Small intestine (tissue), 7 donors: ENCODE results near the gene PAQR7. TPM values are rescaled to one million over a fixed set of nuclear protein-coding genes. Genes with fewer than 3 reads are reported as not detected.

ENCODE experiments used
- DNase-seq, 2 donors: peaks; one replicate each; pipeline versions ENCODE4 v3.0.0 to v3.0.0-alpha.2; 2013
- FAIRE-seq: peaks from 2 replicates; lab custom pipeline; 2012; peaks lifted over from hg19 to GRCh38; lab: Jason Lieb, UNC
- H3K27ac ChIP-seq, 3 donors: one replicate each; pipeline ENCODE4 v1.5.1; 2013; ENCODE audit warnings: low read length in 2 of 3, mild to moderate bottlenecking in 2 of 3, control low read depth in 1 of 3, inconsistent platforms in 1 of 3, low read depth in 1 of 3, moderate library complexity in 1 of 3
- H3K27me3 ChIP-seq, 3 donors: one replicate each; pipeline ENCODE4 v1.6.1; 2013; ENCODE audit warnings: low read length in 3 of 3, inconsistent platforms in 1 of 3; ENCODE audit not compliant: control insufficient read depth in 3 of 3, insufficient read depth in 3 of 3
- H3K36me3 ChIP-seq, 3 donors: one replicate each; pipeline ENCODE4 v1.6.1; 2013; ENCODE audit warnings: low read length in 3 of 3, inconsistent platforms in 1 of 3, low read depth in 1 of 3, mild to moderate bottlenecking in 1 of 3, moderate library complexity in 1 of 3; ENCODE audit not compliant: control insufficient read depth in 3 of 3, insufficient read depth in 2 of 3
- H3K4me1 ChIP-seq, 3 donors: one replicate each; pipeline ENCODE4 v1.6.1; 2013; ENCODE audit warnings: low read length in 2 of 3, inconsistent platforms in 1 of 3, low read depth in 1 of 3, mild to moderate bottlenecking in 1 of 3, moderate library complexity in 1 of 3; ENCODE audit not compliant: control insufficient read depth in 3 of 3, insufficient read depth in 2 of 3
- H3K4me3 ChIP-seq, 3 donors: one replicate each; pipeline ENCODE4 v1.5.1; 2013; ENCODE audit warnings: low read length in 3 of 3, control low read depth in 1 of 3, inconsistent platforms in 1 of 3, low read depth in 1 of 3, mild to moderate bottlenecking in 1 of 3, moderate library complexity in 1 of 3
- H3K9me3 ChIP-seq, 2 donors: one replicate each; pipeline ENCODE4 v1.6.1; 2013; ENCODE audit warnings: low read depth in 1 of 2, low read length in 1 of 2; ENCODE audit not compliant: control insufficient read depth in 2 of 2, insufficient read depth in 1 of 2
- WGBS, 3 donors: extraction: QIAGEN DNeasy Blood & Tissue Kit; methylation state at CpG; one replicate each; pipeline ENCODE4 v1.1.7; 2013; 5-methylcytosine and 5-hydroxymethylcytosine counted together
- polyA plus RNA-seq, 4 donors: library from polyadenylated mRNA; stranded (reverse) in 3 of 4; unstranded in 1 of 4; fragments of 200-250 nt in 3 of 4; fragments of 120-200 nt in 1 of 4; gene quantifications; one replicate each; pipeline versions ENCODE4 v1.2.1 to v1.2.3, GENCODE V29; 2013
- donor health status: healthy with polysubstance abuse.
- donor health status: control.
- donor health status: control.
- donor health status: Bipolar disorder and iron deficiency.
- donor health status: healthy.

The PAQR7 gene
- polyA plus RNA-seq, 4 donors, result 10.2 to 53.9 (median 27.2) TPM

- DNase-seq (no peak), FAIRE-seq (no peak)
- peaks cover 11 to 66% (median 14%) of the 10 kb centered on the region in 3 donors for H3K4me1 ChIP-seq
- WGBS, 3 donors, result 25 to 37% (median 28%) methylated on average over 8 of the region's 8 CpGs
- H3K4me3 ChIP-seq, result peak overlapping the region; percentile 41 to 73 (median 72)
- H3K27ac ChIP-seq, result peak overlapping the region; percentile 65 to 83 (median 72)
- H3K27me3 ChIP-seq, result no peaks in the 10 kb centered on the region
- no peaks in the 10 kb centered on the region for H3K9me3 ChIP-seq
- peaks cover 0 to 22% (median 0%) of the 10 kb centered on the region in 3 donors for H3K36me3 ChIP-seq
Observed at GRCh38 chr1:25874635-25875153, 814 bp downstream of the PAQR7 start.

- H3K36me3 ChIP-seq, result peaks cover 0 to 27% (median 0%) of the 10 kb centered on the region in 3 donors
Observed at GRCh38 chr1:25874209-25874608, 1.3 kb downstream of the PAQR7 start.

DNA sequence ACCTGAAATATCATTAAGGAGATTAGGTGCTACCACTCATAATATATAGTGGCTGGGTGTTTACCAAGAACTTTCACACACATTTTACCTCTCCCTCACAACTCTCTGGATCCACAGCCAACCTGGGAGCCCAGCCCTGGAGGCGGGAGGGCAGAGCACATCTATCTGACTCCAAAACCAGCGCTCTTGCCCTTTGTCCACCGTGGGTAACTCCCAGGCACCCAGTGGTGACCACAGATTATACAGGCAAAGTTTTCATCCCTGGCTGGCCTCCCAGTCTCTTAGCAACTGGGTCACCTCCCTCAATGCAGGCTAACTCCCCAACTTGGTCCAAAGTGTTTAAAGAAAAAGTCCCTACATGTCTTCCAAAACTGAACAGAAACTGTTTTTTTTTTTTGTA is 2.4 kb downstream of the PAQR7 start:
- Histone ChIP-seq H3K27me3 (no peaks in the 10 kb centered on the region), H3K36me3 (peaks cover 0 to 36% (median 0%) of the 10 kb centered on the region in 3 donors), H3K4me1 (peaks cover 7 to 64% (median 14%) of the 10 kb centered on the region in 3 donors), H3K27ac (peak overlapping the region in 1 of 3 donors; percentile 25), H3K9me3 (no peaks in the 10 kb centered on the region), H3K4me3 (no peak overlapping the region)
- DNase-seq (peak in 1 of 2 donors; percentile 77), FAIRE-seq (no peak)
- 24 to 60% (median 41%) methylated on average over 3 of the region's 3 CpGs for WGBS, 3 donors

More at GRCh38 chr1:25874209-25874608, 1.3 kb downstream of the PAQR7 start:
- peak overlapping the region in 2 of 3 donors; percentile 72 to 83 for H3K27ac ChIP-seq
- peaks cover 9 to 65% (median 14%) of the 10 kb centered on the region in 3 donors for H3K4me1 ChIP-seq
- peak overlapping the region in 2 of 3 donors; percentile 72 to 73 for H3K4me3 ChIP-seq
- no peaks in the 10 kb centered on the region for H3K9me3 ChIP-seq
- FAIRE-seq, result no peak
- 93 to 96% (median 95%) methylated on average over 3 of the region's 3 CpGs for WGBS, 3 donors
- no peaks in the 10 kb centered on the region for H3K27me3 ChIP-seq
- no peak for DNase-seq

- peak overlapping the region in 2 of 3 donors; percentile 16 to 25 for H3K27ac ChIP-seq
- peaks cover 7 to 68% (median 14%) of the 10 kb centered on the region in 3 donors for H3K4me1 ChIP-seq
- H3K9me3 ChIP-seq, result no peaks in the 10 kb centered on the region
- DNase-seq, result no peak
- no peak overlapping the region for H3K4me3 ChIP-seq
- FAIRE-seq, result no peak
- WGBS, 3 donors, result 59 to 69% (median 65%) methylated on average over 2 of the region's 2 CpGs
- no peaks in the 10 kb centered on the region for H3K27me3 ChIP-seq
- peaks cover 0 to 40% (median 0%) of the 10 kb centered on the region in 3 donors for H3K36me3 ChIP-seq
Observed at GRCh38 chr1:25872713-25873112, 2.8 kb downstream of the PAQR7 start.

DNA sequence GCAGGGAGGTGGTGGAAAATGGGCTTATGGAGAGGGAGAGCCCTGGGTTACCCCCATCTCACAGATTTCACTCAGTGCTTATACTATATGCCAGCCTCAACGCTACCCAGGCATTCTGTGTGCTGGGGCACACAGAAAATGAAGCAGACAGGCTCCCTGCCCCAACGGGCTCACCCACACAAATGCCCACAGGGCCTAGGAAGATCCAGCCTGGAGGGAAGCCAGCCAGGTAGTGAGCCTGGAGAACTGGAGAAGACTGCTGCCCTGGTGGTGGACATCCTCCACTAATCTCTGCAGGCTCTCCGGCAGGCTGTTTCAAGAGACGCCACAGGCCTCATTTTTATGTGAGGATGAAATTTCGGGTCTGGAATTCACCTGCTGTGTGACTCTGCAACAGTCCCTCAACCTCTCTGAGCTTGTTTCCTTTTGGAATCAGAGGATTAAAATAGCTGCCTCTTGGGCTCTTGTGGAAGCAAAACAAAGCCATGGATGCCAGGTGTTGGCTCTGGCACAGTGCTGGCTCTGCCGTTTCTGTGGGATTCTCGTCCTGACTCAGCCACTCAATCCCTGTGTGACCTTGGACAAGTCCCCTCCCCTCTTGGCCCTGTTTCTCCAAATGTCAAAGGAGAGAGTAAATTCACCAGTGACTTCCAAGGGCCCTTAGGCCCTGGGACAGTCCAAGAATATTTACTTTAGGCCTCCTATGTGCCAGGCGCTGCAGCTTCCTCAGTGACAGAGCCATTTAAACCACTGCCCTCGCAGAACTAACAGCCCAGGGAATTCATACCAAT is 3.6 kb downstream of the PAQR7 start:
- no peak overlapping the region for H3K4me3 ChIP-seq
- H3K36me3 ChIP-seq, result peaks cover 0 to 43% (median 0%) of the 10 kb centered on the region in 3 donors
- H3K4me1 ChIP-seq, result peaks cover 7 to 75% (median 14%) of the 10 kb centered on the region in 3 donors
- H3K27me3 ChIP-seq, result no peaks in the 10 kb centered on the region
- FAIRE-seq (no peak), DNase-seq (no peak)
- H3K9me3 ChIP-seq, result no peaks in the 10 kb centered on the region
- H3K27ac ChIP-seq, result peak overlapping the region; percentile 3 to 45 (median 36)
- 59 to 74% (median 63%) methylated on average over 9 of the region's 9 CpGs for WGBS, 3 donors

- FAIRE-seq (no peak), DNase-seq (peak in 1 of 2 donors; percentile 55)
- H3K4me3 ChIP-seq, result no peak overlapping the region
- no peaks in the 10 kb centered on the region for H3K27me3 ChIP-seq
- H3K27ac ChIP-seq, result peak overlapping the region; percentile 5 to 52 (median 36)
- H3K36me3 ChIP-seq, result peaks cover 0 to 43% (median 0%) of the 10 kb centered on the region in 3 donors
- WGBS, 3 donors, result 10 to 26% (median 12%) methylated on average over 5 of the region's 5 CpGs
- peaks cover 7 to 78% (median 14%) of the 10 kb centered on the region in 3 donors for H3K4me1 ChIP-seq
- H3K9me3 ChIP-seq, result no peaks in the 10 kb centered on the region
Observed at GRCh38 chr1:25871086-25871703, 4.3 kb downstream of the PAQR7 start.

DNA sequence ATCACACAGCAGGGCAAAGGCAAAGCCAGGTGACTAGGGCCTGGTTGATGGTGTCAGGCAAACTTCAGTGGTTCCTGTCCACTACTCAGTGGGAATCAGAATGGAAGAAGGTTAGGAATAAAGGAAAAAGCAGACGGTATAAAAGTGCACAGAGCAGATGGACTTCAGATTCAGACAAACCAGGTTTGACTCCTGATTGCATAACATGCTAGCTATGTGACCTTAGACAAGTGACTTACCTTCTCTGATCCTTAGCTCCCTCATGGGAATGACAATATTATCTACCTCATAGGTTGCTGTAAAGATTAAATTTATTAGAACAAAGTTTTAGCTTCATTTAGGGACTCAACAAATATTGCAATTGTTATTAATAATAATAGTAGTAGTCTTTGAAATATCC is 4.9 kb downstream of the PAQR7 start:
- Histone ChIP-seq H3K9me3 (no peaks in the 10 kb centered on the region), H3K36me3 (peaks cover 0 to 43% (median 0%) of the 10 kb centered on the region in 3 donors), H3K4me1 (peaks cover 7 to 74% (median 14%) of the 10 kb centered on the region in 3 donors), H3K4me3 (no peak overlapping the region), H3K27me3 (no peaks in the 10 kb centered on the region), H3K27ac (peak overlapping the region in 1 of 3 donors; percentile 44)
- WGBS, 3 donors, result 12 to 74% (median 33%) methylated on average over 1 of the region's 1 CpG
- FAIRE-seq (no peak), DNase-seq (peak in 1 of 2 donors; percentile 59)
